T47D (cell line): ENCODE data around the gene DALRD3.
A peak's percentile ranks its signal among the peaks of the same experiment; 100 is the strongest.

Experiments used
- DNase-seq, 2 experiments: peaks; one replicate each; pipeline versions ENCODE4 v3.0.0 to v3.0.0-alpha.2; 2011 to 2012; ENCODE audit warnings: low read depth in 1 of 2, low spot score in 1 of 2
- JUND ChIP-seq: IDR thresholded peaks from 2 replicates; pipeline ENCODE4 v1.6.1; 2012; ENCODE audit warnings: low read depth
- in situ Hi-C: cut with HindIII; loops from 2 replicates; pipeline ENCODE4 v1.10.0; 2016; ENCODE audit warnings: low sequenced_read_pairs, low pct_unique_long_range_greater_than_20kb

Gene DALRD3

GRCh38 chr3:48991851-48992545 is 26.4 kb downstream of the DALRD3 start:
- DNase-seq: no peak
- TF ChIP-seq JUND: no peak
- in situ Hi-C loops: no loop called here

DNA sequence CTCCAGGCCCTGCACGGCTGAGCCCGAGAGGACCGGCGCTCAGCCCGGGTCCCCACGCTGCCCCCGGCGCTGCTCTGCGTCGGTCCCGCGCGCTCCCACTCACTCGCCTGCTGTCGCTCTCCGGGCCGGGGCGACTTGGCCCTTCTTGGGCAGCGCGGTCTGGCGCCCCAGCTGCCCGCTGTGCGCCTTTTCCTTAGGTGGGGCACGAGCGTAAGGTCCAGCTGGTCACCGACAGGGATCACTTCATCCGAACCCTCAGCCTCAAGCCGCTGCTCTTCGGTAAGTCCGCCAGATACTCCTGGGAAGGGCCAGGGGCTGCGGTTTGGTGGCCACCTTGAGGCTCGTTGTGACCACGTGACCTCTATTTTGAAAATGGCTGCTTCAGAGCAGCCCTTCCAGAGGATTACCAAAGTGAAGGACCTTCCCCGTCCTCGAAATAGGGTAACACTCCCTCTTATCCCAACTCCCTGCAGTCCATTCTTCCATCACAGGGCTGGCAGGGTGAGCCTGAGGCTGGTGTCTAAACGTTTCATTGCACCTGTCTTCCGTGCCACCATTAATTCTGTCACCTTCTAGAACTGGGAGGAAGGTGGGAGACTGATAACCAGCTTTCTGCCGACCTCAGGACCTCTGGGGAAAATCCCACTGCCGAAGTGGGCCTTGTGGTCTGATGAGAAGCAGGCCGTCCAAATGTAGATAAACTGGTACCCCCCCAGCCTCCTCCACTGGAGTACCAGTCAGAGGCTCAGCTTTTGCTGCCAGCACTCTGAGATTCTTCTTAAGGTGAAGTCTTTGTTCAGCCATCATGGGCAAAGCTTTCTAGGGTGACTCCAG is 27.5 kb downstream of the DALRD3 start:
- no peak for TF ChIP-seq JUND
- in situ Hi-C loops: no loop called here
- no peak for DNase-seq

GRCh38 chr3:48989796-48990635 is 28.4 kb downstream of the DALRD3 start, which contains the start of gene P4HTM:
P4HTM (plus strand) TSS chr3:48990241; CDS start chr3:48990257, 16 bp downstream.
- TF ChIP-seq JUND: peak; percentile 63; the same call in 1 of the 2 replicates
- in situ Hi-C loops: no loop called here
- peak; percentile 26 to 80 for DNase-seq

DNA sequence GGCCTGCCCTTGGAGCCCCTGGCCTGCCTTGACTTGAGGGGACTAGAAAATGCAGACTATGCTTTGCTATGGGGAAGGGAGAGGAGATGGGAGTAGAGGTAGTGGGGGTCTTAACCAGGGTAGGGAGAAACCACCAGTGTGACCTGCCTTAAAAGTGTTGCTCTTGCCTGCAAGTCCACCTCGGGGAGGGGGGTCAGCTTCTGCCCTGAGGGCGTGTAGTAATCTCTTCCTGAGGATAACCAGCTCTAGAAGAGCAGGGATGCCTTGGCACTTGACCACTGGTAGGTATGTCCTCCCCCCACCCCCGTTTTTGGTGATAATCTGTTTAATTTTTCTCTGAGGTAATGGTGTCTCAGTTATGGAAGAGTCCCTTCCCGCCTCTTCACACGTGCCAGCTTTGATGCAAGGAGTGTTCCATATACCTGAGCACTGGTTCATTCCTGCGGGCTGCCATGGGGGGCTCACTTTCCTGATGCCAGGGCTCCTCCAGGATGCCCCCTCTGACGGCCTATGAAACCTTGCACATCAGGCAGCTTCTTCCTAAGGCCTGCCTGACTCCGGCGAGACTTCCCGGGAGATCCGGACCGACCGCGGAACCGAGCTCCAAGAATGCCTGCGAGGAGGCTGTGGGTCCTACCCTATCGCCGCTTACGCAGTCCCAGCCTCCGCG is 29.1 kb downstream of the DALRD3 start:
- no peak for DNase-seq
- no peak for TF ChIP-seq JUND
- in situ Hi-C loops: no loop called here

DNA sequence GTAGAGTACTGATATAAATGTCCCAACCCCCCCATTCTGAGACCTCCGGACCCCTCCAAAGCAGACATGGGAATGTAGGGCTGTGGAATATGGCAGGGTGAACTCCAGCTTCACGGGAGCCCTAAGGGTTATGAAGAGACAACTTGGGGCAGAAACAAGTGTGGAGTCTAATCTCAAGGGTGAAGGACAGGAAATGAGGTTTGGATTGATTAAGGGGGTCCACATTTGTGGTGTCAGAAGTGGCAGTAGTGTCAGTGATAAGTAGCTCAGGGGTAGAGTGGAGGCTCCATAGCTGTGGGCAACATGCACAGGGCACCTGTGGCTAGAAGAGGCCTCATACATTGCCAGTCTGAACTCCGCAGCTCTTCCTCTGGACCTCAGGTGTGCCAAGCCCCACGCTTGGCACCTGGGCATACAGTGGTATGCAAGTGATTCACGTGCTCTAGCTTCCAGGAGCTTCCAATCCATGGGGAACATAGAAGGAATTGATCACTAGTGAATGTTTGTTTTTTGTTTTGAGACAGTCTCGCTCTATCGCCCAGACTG is 32.5 kb downstream of the DALRD3 start:
- in situ Hi-C loops: no loop called here
- no peak for DNase-seq
- no peak for TF ChIP-seq JUND

DNA sequence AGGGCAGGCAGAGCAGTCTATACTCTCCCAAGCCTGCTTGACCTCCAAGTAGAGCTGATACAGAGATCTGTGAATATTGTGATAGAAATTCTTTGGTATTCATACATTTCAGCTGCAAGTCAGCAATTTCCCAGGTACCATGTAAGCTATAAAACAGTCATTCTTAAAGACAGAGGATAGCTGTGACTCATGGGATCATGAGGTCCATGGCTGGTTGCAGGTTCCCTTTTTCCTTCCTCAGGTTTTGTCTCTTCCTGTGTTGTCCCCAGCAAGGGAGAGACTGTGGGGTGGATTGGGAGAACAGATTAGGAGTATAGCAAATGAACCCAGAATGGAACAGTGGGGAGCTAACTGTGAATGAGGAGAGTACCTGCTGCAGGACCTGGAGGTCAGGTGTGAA is 33.7 kb downstream of the DALRD3 start:
- DNase-seq: no peak
- TF ChIP-seq JUND: no peak
- in situ Hi-C loops: no loop called here

DNA sequence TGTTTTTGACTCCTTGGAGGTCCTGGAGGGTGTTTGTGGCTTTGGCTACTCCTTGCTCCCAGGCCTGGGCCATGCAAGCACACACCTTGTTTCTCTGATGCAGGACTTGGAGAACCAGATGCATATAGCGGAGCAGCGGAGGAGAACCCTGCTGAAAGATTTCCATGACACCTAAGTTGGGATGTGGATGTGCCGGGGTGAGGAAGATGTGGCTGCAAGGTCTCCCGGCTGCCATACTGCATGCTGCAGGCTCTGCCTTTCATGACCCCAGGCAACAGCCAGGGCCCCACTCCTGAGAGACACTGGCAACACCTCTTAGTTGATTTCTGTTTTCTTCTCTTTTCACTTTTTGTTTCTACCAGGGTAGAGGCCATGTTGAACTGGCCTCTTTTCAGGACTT is 35.3 kb downstream of the DALRD3 start:
- no peak for TF ChIP-seq JUND
- in situ Hi-C loops: no loop called here

GRCh38 chr3:48982686-48983085 is 35.7 kb downstream of the DALRD3 start:
- in situ Hi-C loops: no loop called here
- no peak for DNase-seq

More for the DNA sequence above, 35.3 kb downstream of the DALRD3 start:
- DNase-seq: no peak

DNA sequence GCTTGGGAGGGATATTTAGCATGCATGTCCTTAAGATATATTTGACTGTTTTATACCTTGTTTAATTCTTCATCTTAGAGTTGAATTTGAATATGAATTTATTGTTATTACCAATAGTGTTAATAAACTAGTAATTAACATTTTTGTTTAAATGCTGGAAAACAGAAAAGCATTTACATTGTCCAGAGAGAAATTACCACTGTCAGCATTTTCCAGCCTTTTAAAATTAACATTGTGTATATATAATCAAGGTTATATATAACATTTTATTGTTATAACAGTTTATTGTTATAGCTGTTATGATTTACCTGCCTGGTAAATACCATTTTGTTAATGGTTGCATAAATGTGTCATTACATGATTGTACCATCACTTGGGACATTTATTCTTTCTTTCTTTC is 36.4 kb downstream of the DALRD3 start:
- DNase-seq: no peak
- in situ Hi-C loops: no loop called here
- TF ChIP-seq JUND: no peak

More at GRCh38 chr3:48982686-48983085, 35.7 kb downstream of the DALRD3 start:
- TF ChIP-seq JUND: no peak

GRCh38 chr3:48980295-48980694 is 38.1 kb downstream of the DALRD3 start:
- no peak for TF ChIP-seq JUND
- in situ Hi-C loops: no loop called here
- DNase-seq: no peak

DNA sequence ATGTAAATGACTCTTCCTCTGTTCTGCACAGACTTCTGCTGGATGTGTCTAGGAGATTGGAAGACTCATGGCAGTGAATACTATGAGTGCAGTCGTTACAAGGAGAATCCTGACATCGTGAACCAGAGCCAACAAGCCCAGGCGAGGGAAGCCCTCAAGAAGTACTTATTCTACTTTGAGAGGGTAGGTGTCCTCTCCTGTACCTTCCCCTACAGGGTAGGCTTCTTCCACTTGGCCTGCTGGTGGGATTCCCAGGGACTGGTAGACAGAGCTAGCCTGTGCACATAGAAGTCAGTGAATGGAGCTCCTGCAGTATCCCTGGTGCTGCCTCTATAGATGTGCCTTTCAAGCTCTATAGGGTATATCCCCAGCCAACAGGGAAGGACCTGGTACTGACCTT is 38.9 kb downstream of the DALRD3 start:
- DNase-seq: no peak
- no peak for TF ChIP-seq JUND
- in situ Hi-C loops: no loop called here
